Upper lobe of right lung (tissue), 1 donor: ENCODE data around the gene ATP2B3. TPM values are rescaled to one million over a fixed set of nuclear protein-coding genes. Genes with fewer than 3 reads are reported as not detected.

Experiments used
- ATAC-seq: fragments of 200-7000 bp; cut with Tn5 transposase; one replicate; pipeline ENCODE4 v1.9.1; 2020; ENCODE audit warnings: mild to moderate bottlenecking, moderate library complexity
- DNase-seq: peaks from one replicate; pipeline ENCODE4 v3.0.0-alpha.2; 2020
- H3K27ac ChIP-seq: fragments of 200-600 bp; one replicate; pipeline ENCODE4 v1.8.0; 2022
- H3K27me3 ChIP-seq: fragments of 200-600 bp; one replicate; pipeline ENCODE4 v1.8.0; 2022; ENCODE audit warnings: mild to moderate bottlenecking
- H3K36me3 ChIP-seq: fragments of 200-600 bp; one replicate; pipeline ENCODE4 v1.8.0; 2022
- H3K4me1 ChIP-seq: fragments of 200-600 bp; one replicate; pipeline ENCODE4 v1.8.0; 2022
- H3K4me3 ChIP-seq: fragments of 200-600 bp; one replicate; pipeline ENCODE4 v1.8.0; 2022; ENCODE audit warnings: mild to moderate bottlenecking
- H3K9me3 ChIP-seq: fragments of 200-600 bp; one replicate; pipeline ENCODE4 v1.8.0; 2022
- CTCF ChIP-seq: fragments of 200-600 bp; IDR thresholded peaks from one replicate; pipeline ENCODE4 v1.8.0; 2022; ENCODE audit warnings: antibody characterized with exemption
- intact Hi-C: fragments of 100-400 bp; cut with DNase I; formaldehyde crosslinking; loops from one replicate; pipeline ENCODE4 v1.11.0; 2022
- total RNA-seq: library from RNA; stranded (reverse); fragmentation: NEBNext Ultra II Directional; extraction: Animal tissue kit (Norgen Biotek cat#: 25700); gene quantifications from one replicate; pipeline ENCODE4 v1.2.1, GENCODE V29; 2021
- donor health status: DM: no; HTN: yes; CAD: no; lungs with severe emphysema.

Gene ATP2B3
- total RNA-seq, 1 donor from 2014 or later = not detected

GRCh38 chrX:153620576-153620975 lies 103.1 kb downstream of the ATP2B3 start:
- intact Hi-C loops = no loop called here
- no peak for ATAC-seq
- H3K27me3 ChIP-seq = no peaks in the 10 kb centered on the region

GRCh38 chrX:153621949-153622598 lies 104.6 kb downstream of the ATP2B3 start:
- no peak overlapping the region for H3K4me3 ChIP-seq
- ATAC-seq (no peak), DNase-seq (no peak)
- intact Hi-C loops = no loop called here
- no peaks in the 10 kb centered on the region for H3K4me1 ChIP-seq
- no peaks in the 10 kb centered on the region for H3K27me3 ChIP-seq
- H3K9me3 ChIP-seq = no peaks in the 10 kb centered on the region
- no peak for TF ChIP-seq CTCF
- H3K36me3 ChIP-seq = no peaks in the 10 kb centered on the region
- H3K27ac ChIP-seq = no peak overlapping the region

More at GRCh38 chrX:153620576-153620975, 103.1 kb downstream of the ATP2B3 start:
- no peak overlapping the region for H3K27ac ChIP-seq
- no peak for DNase-seq
- TF ChIP-seq CTCF = no peak
- no peaks in the 10 kb centered on the region for H3K36me3 ChIP-seq
- H3K4me1 ChIP-seq = no peaks in the 10 kb centered on the region
- no peaks in the 10 kb centered on the region for H3K9me3 ChIP-seq
- H3K4me3 ChIP-seq = no peak overlapping the region

GRCh38 chrX:153622661-153623309 lies 105.3 kb downstream of the ATP2B3 start:
- no peaks in the 10 kb centered on the region for H3K27me3 ChIP-seq
- intact Hi-C loops = no loop called here
- H3K36me3 ChIP-seq = no peaks in the 10 kb centered on the region
- no peak overlapping the region for H3K27ac ChIP-seq
- TF ChIP-seq CTCF = no peak
- ATAC-seq = no peak
- no peaks in the 10 kb centered on the region for H3K4me1 ChIP-seq
- no peaks in the 10 kb centered on the region for H3K9me3 ChIP-seq
- DNase-seq = no peak
- no peak overlapping the region for H3K4me3 ChIP-seq

- ATAC-seq (no peak), DNase-seq (no peak)
- TF ChIP-seq CTCF = no peak
- Histone ChIP-seq H3K4me3 (no peak overlapping the region), H3K36me3 (no peaks in the 10 kb centered on the region), H3K9me3 (no peaks in the 10 kb centered on the region), H3K4me1 (no peaks in the 10 kb centered on the region), H3K27ac (no peak overlapping the region), H3K27me3 (no peaks in the 10 kb centered on the region)
- intact Hi-C loops = no loop called here
Measured at GRCh38 chrX:153623310-153624029, 106.0 kb downstream of the ATP2B3 start.

GRCh38 chrX:153624196-153625091 lies 107.0 kb downstream of the ATP2B3 start:
- H3K36me3 ChIP-seq = no peaks in the 10 kb centered on the region
- no peaks in the 10 kb centered on the region for H3K27me3 ChIP-seq
- H3K4me3 ChIP-seq = no peak overlapping the region
- no peaks in the 10 kb centered on the region for H3K4me1 ChIP-seq
- intact Hi-C loops = no loop called here
- no peak for ATAC-seq
- TF ChIP-seq CTCF = no peak
- no peak for DNase-seq
- no peaks in the 10 kb centered on the region for H3K9me3 ChIP-seq
- H3K27ac ChIP-seq = no peak overlapping the region
